Measurements from ENCODE around the gene DLG3.
"Not testable (repeated sequence)": the region's sequence is repeated elsewhere in the genome, so short reads cannot be mapped to it uniquely, and the experiment has no call there.

Gene DLG3

GRCh38 chrX:70500826-70501225, 56.2 kb downstream of the DLG3 start:
- no peak for TF ChIP-seq ZNF274 (IDR thresholded peaks at IDR 0.05; ENCODE audit: low read depth, low read length)
- H3K4me3 ChIP-seq (ENCODE audit: low read length) = no peak overlapping the region

- no peak for TF ChIP-seq ZNF274 (IDR thresholded peaks at IDR 0.05; ENCODE audit: low read depth, low read length)
- H3K4me3 ChIP-seq (ENCODE audit: low read length) = no peak overlapping the region
Measured at GRCh38 chrX:70504772-70505450, 60.3 kb downstream of the DLG3 start.

GRCh38 chrX:70505451-70505841, 60.8 kb downstream of the DLG3 start:
- no peak for TF ChIP-seq ZNF274 (IDR thresholded peaks at IDR 0.05; ENCODE audit: low read depth, low read length)
- H3K4me3 ChIP-seq (ENCODE audit: low read length) = no peak overlapping the region

- no peak overlapping the region for H3K4me3 ChIP-seq (ENCODE audit: low read length)
- no peak for TF ChIP-seq ZNF274 (IDR thresholded peaks at IDR 0.05; ENCODE audit: low read depth, low read length)
Measured at GRCh38 chrX:70508296-70508911, 63.8 kb downstream of the DLG3 start.

GRCh38 chrX:70509078-70509477, 64.4 kb downstream of the DLG3 start:
- H3K4me3 ChIP-seq (ENCODE audit: low read length) = no peak overlapping the region
- no peak for TF ChIP-seq ZNF274 (IDR thresholded peaks at IDR 0.05; ENCODE audit: low read depth, low read length)

- not testable (repeated sequence) for H3K4me3 ChIP-seq (ENCODE audit: low read length)
Measured at GRCh38 chrX:70515270-70515669, 70.6 kb downstream of the DLG3 start.

- not testable (repeated sequence) for H3K4me3 ChIP-seq (ENCODE audit: low read length)
Measured at GRCh38 chrX:70515692-70516091, 71.1 kb downstream of the DLG3 start.

GRCh38 chrX:70525733-70526132, 81.1 kb downstream of the DLG3 start:
- no peak for TF ChIP-seq ZNF274 (IDR thresholded peaks at IDR 0.05; ENCODE audit: low read depth, low read length)

GRCh38 chrX:70527053-70527452, 82.4 kb downstream of the DLG3 start:
- TF ChIP-seq ZNF274 (IDR thresholded peaks at IDR 0.05; ENCODE audit: low read depth, low read length) = no peak
- H3K4me3 ChIP-seq (ENCODE audit: low read length) = no peak overlapping the region

More at GRCh38 chrX:70525733-70526132, 81.1 kb downstream of the DLG3 start:
- H3K4me3 ChIP-seq (ENCODE audit: low read length) = no peak overlapping the region

- no peak for TF ChIP-seq ZNF274 (IDR thresholded peaks at IDR 0.05; ENCODE audit: low read depth, low read length)
- no peak overlapping the region for H3K4me3 ChIP-seq (ENCODE audit: low read length)
Measured at GRCh38 chrX:70527610-70528345, 83.1 kb downstream of the DLG3 start.

- H3K4me3 ChIP-seq (ENCODE audit: low read length) = no peak overlapping the region
- no peak for TF ChIP-seq ZNF274 (IDR thresholded peaks at IDR 0.05; ENCODE audit: low read depth, low read length)
Measured at GRCh38 chrX:70535198-70535597, 90.6 kb downstream of the DLG3 start.

- H3K4me3 ChIP-seq (ENCODE audit: low read length) = no peak overlapping the region
- no peak for TF ChIP-seq ZNF274 (IDR thresholded peaks at IDR 0.05; ENCODE audit: low read depth, low read length)
Measured at GRCh38 chrX:70549429-70549828, 104.8 kb downstream of the DLG3 start.

- no peak overlapping the region for H3K4me3 ChIP-seq (ENCODE audit: low read length)
- TF ChIP-seq ZNF274 (IDR thresholded peaks at IDR 0.05; ENCODE audit: low read depth, low read length) = no peak
Measured at GRCh38 chrX:70552130-70552704, 107.6 kb downstream of the DLG3 start.

- no peak for TF ChIP-seq ZNF274 (IDR thresholded peaks at IDR 0.05; ENCODE audit: low read depth, low read length)
- no peak overlapping the region for H3K4me3 ChIP-seq (ENCODE audit: low read length)
Measured at GRCh38 chrX:70553516-70553915, 108.9 kb downstream of the DLG3 start.

GRCh38 chrX:70554081-70554480, 109.4 kb downstream of the DLG3 start:
- H3K4me3 ChIP-seq (ENCODE audit: low read length) = no peak overlapping the region
- TF ChIP-seq ZNF274 (IDR thresholded peaks at IDR 0.05; ENCODE audit: low read depth, low read length) = no peak
